Activated CD4-positive, alpha-beta T cell treated with anti-CD3 and anti-CD28 coated beads, Interleukin-2, Interleukin-6, amounts not matched to agents 100 ng/mL and 50 ng/mL, durations not matched to agents 16 hours and 8 hours (primary cell): ENCODE results near the gene GJB5.
"Not testable (repeated sequence)": the region's sequence is repeated elsewhere in the genome, so short reads cannot be mapped to it uniquely, and the experiment has no call there.

Source experiments
- DNase-seq: peaks from one replicate; pipeline ENCODE4 v3.0.0-alpha.2; 2020

GJB5 gene

DNA sequence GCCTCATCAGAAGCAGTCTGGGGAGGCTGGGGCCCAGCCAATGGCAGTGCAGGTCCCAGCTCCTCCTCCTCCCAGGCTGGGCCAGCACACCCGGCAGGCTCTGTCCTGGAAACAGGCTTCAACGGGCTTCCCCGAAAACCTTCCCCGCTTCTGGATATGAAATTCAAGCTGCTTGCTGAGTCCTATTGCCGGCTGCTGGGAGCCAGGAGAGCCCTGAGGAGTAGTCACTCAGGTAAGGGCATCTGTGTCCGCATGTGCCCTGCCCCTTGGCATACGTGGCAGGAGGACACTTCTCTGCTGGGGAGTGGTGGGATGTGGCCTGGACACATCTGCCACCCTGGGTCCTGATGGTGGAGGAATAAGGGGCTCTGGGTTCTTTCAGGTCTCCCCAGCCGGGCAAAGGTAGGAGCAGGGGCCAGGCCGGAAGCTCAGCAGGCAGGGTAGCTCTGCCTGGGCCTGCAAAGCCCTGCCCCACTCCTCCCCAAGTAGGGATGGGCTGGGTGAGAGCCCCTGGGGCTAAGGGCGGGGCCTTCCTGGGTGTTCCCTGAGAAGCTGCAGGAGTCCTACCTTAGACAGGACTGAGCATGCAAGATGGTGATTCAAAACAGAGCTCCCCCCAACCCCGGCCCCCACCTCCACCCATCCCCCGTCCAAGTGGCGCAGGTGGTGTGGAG lies at the start of gene GJB5:
Gene GJB5 (plus strand): TSS at position 84 of the 674 bp plus-strand sequence. CDS start 2,284 bp downstream, outside the sequence.
- DNase-seq: no peak

DNA sequence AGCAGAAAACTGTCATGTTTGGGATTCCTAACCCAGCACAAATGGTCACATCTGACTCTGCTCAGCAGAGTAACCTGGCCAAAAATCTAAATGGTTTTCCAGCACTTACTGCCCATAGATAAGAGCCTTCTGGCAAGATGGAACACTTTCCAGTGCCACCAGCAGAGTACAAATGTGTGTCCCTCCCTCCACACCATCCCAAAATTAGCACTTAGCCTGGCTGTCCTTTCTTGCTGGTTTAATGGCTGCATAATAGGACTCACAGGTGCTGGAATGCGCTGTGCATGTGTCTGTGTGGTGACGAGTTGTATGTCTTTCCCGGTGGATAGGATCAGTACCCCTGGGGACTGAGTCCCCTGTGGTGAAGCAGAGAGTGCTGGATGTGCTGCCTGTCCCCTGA lies 49.8 kb upstream of the GJB5 start:
- DNase-seq: no peak

DNA sequence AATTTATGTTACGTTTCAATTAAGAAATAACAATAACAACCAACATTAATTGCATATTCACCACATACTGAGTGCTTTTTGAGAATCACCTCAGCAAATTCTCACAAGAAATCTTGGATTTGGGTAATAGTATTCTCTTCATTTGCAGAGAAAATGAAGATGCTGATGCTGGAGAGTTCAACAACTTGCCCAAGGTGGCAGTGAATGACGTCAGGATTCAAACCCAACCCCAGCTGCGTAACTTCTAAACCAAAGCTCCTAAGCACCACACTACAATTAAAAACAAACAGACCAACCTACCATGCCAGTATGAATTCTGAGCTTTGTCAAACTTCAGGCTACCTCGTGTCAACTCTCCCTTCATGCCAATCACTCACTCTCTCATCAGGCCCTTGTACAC lies 46.7 kb upstream of the GJB5 start:
- no peak for DNase-seq

DNA sequence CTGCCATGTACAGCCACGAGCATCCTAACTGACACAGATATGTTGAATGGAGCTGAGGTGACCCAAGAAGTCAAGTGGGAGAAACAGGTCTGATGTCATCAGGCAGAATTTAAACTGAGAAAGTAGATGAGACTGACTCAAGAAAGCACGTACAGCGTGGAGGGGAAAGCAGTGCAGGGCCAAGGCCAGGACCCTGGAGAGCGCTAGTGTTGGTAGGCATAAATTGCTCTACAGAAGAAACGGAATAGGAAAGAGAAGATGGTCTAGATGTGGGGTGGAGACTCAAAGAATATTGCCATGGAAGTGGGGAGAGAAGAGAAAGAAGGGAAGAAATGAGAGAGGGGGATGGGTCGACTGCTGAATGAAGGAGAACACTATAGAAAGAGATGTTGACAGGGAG lies 45.3 kb upstream of the GJB5 start:
- DNase-seq: peak; percentile 1

DNA sequence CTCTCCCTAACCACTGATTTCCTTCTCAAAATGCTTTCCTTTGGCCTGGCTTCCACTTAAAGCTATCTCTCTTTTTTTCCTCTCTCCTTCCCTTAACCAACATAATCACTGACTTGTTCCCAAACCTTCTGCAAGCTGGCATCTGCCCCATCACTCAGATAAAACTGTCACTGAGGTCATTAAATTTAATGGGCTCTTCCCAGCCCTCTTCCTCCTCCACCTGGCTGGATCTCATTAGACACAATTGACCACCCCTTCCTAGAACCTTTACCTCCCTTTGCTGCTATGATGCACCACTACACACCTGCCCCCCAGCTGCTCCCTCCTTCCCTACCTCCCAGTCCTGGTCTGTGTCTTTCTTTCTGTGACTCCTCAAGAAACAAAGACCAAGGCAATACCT lies 44.0 kb upstream of the GJB5 start:
- no peak for DNase-seq

DNA sequence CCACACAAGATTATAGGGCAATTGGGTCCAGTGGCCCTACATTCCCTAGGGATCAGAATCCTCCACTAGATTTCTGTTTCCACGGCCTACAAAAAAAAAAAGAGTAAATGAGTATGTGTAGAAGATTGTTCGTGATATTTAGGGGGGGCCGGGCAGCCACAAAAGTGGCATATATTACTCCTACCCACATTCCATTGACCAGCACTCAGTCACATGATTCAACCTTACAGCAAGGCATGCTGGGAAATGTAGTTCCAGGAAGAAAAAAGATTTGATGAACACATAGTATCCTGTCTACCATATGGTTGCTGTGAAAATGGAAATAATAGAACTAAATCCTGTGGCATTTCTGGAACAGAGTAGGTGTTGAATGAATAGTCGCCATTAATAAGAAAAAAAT lies 43.4 kb upstream of the GJB5 start:
- peak; percentile 7 for DNase-seq

DNA sequence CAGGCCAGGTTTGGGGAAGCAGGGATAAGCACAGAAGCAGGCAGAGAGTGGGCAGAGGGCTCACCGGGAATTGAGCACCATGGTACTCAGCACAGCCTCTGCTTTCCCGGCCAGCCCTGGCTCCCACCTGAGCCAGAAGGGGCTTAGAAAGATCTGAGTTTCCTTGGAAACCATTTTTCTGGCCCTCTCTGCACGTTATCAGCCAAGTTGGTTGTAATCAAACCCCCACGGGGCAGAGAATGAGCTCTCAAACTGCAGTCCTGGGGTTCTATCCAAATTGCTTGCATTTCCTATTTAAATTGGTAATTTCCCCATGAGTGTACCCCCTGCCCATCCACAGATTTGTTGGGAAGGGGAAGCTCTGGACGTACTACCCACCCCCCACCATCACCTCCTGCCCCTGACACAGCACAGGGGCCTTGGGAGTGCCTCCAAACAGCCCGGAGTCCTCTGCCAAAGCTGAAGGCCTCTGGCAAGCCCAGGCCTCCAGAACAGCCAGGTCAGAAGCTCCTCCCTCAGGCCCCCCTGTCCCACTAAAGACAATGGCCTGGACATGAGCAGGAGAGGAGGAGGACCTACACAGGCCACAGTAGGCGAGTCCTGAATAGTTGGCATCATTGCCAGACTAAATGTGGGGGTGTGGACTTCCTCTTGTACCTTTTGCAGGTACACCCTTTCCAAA lies 42.7 kb upstream of the GJB5 start:
- no peak for DNase-seq

DNA sequence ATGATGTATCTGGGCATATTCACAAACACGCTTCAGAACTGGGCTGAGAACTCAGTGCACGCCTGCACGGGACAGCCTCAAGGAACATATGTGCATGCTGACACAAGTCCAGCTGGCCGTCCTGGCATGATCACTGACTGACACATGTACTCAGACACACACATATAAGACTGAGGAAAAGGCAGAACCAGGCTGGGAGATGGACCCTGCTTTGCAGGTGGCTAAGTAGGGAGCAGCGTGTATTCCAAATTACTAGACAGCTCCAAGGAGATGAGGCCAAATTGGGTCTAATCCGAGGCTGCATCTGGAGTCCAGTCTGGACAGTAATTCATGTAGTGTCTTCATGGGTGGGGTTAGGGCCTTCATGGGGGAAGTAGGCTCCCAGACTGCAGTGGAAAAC lies 41.4 kb upstream of the GJB5 start:
- no peak for DNase-seq

DNA sequence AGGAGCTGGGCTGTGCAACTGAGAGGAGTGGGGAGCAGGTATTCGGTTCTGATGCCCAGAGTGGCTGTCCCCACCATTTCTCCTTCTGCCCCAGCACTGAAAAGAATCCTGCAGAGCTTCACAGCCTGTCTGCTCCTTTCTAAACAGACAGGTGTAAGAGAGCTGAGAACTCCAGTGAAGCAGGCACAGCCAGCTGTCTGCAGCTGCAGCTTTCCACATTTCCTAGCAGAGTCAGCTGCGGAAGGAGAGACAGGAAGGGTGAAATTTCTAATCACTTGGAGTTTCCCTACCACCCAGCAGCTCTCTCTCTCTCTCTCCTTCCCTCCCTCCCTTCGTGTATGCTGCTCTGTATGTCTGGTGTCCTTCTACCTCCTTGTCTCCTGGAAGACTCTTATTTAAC lies 40.5 kb upstream of the GJB5 start:
- no peak for DNase-seq

DNA sequence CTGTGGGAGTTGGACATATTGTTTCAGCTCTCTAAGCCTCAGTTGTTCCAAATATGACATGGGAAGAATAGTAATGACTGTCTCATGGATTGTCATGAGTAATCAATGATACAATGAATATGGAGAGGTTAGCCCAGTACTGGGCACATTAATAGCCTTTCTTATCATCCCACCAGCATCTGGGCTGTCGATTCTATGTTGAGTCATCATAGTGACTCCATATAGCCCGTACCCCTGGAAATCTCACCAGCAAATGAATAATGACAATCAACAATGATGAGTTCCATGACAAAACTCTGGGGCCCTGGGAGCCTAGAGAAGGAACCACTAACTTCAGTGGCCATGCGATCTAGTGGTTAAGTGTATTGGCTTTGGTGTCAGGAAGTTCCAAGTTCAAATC lies 39.7 kb upstream of the GJB5 start:
- no peak for DNase-seq

DNA sequence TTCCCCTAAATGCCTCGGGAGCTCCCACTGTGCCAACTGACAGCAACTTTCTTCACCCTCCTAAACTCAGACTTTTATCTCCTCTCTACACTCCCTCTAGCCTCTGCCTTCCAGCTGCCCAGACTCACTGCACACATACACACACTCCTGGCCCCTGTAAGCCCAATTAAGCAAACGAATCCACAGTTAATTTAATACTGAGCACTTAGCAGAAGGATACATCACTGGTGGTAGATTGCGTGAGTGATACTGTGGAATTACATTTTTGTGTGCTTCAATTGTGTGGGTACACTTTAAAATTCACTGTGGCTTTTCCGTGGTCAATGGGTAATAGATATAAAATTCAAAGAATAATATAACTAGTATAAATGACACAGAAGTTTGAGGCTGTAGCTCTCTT lies 33.6 kb upstream of the GJB5 start:
- no peak for DNase-seq

DNA sequence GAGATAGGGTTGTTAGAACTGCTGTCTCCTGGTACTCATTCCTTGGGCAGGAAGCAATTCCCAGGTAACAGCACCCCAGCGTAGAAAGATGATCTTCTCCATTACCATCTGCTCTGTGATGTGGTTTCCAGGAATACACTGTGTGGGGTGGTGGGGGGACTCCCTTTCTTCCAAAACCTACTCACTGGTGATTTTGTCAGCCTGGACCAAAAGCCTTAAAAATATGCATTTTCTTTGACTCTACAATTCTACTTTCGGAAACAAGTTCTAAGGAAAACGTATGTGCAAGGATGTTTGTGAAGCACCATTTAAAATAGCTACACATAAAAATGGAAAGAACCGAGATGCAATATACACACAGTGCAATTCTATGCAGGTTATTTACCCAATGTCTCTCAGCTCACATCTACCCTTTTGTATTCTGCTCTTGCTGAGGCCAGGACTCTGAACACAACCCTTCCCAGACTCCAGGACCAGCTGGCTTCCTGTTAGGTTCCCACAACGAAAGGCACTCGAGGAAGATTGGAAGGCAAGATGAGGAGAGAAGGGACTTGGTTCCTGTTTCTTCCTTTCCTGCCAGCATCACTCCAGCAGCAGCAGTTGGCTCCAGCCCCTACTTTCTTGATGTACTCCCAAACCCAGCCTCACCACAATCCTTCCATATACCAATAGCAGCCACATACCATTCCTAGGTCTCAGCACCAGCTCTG lies 33.0 kb upstream of the GJB5 start:
- DNase-seq: no peak

DNA sequence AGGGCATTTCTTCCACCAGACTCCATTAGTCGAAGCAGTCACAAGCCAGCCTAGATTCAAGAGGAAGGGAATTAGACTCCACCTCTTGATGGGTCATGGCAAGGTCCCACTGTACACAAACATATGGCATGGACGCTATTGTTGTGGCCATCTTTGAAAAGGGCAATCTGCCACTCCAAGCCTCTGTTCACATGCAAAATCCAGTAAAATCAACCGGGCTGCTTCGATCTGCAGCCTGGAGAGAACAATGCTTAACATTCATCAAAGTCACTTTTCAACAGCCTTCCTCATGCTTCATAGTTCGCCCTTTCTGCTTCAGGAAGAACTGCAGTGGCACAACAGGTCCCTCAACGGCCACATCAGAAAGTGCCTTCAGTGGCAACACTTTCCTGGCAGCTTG lies 28.0 kb upstream of the GJB5 start:
- no peak for DNase-seq

DNA sequence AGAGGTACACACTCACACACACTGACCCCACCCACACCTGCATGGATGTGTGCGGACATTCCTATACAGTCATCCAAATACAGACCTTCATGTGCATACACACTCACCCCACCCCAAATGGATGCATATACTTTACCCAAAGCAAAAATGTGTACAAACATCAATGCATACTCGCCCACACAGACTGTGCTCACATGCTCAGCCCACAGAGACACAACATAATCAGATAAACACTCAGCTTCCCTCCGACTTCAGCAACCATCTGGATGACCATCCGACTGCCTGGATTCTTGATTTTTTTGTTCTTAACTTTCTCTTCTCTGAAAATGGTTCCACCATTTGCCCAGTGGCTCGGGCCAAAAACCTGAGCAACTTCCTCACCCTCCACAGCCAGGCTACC lies 24.4 kb upstream of the GJB5 start:
- DNase-seq: no peak

DNA sequence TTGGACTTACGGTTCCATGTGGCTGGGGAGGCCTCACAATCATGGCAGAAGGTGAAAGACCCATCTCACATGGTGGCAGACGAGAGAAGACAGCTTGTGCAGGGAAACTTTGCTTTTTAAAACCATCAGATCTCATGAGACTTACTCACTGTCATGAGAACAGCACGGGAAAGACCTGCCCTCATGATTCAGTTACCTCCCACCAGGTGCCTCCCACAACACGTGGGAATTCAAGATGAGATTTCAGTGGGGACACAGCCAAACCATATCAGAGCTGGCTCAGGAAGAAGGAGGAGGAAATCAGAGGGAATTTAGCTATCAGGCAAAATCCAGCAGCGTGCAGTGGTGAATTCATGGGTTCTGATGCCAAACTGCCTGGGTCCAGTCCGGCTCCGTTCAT lies 22.0 kb upstream of the GJB5 start:
- not testable (repeated sequence) for DNase-seq

DNA sequence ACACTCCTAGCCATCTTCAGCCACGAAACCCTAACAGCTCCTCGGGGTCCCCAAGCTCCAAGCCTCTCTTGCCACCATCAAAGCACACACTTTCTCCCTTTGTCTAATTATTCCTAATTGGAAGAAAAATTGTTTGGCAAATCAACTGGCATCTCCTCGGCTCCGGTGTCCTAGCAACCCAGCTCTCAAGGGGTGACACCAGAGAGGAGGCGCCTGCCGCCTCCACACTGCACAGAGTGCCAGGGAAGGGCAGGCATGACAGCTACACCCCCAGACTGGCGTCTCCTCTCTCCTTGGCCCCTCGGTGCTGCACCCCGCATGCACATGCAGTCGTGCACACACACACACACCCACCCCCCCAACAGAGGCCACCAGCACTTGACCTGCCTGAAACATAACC lies 18.2 kb upstream of the GJB5 start:
- no peak for DNase-seq

DNA sequence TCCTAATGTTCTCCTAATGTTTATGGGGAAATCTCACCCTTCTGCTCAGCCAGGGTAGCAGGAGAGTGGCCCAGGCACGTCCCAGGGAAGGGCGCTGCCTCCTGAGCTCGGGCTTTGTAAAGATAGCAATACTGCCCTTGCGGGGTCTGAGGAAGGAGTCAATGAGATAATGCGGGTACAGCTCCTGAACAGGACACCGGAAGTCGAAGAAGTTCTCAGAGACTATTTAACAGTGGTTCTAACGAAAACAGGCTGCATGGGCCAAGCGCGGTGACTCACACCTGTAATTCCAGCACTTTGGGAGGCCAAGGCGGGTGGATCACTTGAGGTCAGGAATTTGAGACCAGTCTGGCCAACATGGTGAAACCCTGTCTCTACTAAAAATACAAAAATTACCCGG lies 17.6 kb upstream of the GJB5 start:
- DNase-seq: not testable (repeated sequence)

DNA sequence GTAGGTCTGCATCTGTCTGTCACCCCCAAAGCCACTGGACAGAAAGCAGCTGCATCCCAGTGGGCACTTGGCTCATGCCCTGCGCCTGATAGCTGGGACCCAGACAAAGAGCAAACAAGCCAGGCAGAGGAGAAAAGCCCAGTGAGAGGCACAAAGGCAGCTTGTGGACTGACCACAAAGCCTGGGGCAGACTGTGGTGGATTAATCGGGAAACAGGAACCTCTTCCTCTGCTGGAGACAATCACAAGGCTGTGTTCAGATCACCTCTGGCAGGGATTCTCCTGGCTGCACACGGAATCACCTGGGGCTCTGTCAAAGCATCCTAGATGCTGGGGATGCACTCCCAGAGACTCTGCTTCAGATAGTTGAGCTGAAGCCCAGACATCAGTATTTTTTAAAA lies 15.2 kb upstream of the GJB5 start:
- DNase-seq: no peak

DNA sequence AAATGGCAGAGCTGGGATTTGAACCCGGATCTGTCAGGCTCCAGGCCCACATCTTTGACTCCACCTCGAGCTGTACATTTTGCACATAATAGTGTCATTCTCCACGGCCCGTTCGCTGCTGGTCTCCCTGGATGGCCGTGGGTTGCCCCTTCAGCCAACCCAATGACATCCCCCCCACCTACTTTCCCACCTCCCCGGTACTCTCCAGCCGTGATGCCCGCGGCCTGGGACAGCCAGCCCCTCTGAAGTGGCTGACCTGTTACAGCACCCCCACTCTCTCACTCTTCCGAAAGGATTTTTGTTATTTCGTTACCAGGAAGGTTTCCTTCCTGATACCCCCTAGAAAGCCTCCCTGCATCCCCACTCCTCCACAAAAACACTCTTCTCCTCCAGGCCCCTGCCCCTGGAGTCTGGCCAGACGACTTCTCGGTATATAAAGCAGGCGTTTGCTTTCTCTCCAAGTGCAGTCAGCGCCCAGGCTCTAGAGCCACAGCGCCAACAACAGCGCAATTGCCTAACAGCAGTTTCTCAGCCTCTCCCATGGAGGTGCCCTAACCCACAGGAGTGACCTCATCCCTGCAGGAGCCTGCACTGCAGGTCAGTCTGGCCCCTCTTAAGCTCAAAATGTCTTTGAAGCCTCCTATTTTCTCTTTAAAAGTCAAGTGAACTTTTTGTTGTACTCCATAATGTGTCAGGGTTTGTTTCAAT lies 14.5 kb upstream of the GJB5 start:
- no peak for DNase-seq

DNA sequence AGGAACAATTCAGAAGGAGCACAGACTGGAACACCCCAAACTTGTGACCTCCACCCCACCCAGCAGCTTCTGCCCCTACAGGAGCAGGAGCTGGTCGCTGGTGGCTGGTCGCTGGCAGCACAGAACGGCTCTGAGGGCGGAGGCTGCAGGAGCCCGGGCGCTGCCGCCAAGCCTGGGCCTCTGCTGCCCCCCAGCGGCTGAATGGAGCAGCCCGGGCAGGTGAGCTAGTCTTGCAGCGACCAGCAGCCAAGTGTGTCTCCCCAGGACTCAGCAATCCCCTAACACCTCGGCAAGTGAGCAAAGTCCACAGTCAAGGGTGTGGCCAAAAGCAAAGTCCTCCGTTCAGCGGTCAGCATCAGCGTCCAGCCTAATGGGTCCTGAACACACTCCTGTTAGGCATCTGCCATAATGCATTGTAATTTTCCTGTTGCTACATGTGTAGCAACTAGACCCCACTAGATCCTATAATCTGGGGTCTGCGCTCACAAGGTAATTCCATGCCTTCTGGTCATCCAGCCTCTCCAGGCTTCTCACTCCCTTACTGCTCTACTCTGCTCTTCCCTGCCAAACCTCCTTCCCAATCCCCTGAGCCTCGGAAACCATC lies 12.1 kb upstream of the GJB5 start:
- peak; percentile 89 for DNase-seq

DNA sequence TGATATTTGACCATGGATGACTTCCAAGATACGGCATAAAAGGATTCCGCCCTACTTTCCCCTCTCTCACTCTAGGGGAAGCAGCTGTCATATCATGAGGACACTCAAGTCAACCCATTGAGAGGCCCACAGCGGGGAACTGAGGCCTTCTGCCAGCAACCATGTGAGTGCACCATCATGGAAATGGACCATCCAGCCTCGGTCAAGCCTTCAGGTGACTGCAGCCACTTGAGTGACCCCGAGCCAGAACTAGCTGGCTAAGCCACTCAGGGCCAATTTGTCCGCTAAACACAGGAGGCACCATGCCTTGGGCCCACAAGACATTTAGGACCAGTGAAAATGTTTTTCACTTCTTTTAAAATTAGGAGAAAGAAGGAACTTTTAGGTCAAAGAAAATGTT lies 11.1 kb upstream of the GJB5 start:
- DNase-seq: no peak

DNA sequence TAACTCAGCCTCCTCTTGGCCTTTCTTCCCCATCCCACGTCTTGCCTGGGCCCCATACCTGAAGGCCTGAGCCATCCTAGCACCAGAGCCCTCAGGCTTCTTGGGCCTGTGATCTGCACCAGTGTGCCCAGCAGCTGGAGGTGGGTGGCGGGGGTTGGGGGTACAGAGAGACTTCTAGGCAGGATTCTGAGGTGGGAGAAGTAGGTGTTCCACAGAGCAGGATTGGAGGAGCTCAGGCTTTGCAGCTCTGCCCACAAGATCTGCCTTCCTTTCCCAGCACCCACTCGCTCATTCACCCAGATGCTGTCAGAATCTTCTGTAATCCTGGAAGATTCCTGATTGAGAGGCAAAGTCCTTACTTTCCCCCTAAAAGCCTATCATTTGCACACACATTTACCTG lies 10.0 kb upstream of the GJB5 start:
- DNase-seq: no peak

DNA sequence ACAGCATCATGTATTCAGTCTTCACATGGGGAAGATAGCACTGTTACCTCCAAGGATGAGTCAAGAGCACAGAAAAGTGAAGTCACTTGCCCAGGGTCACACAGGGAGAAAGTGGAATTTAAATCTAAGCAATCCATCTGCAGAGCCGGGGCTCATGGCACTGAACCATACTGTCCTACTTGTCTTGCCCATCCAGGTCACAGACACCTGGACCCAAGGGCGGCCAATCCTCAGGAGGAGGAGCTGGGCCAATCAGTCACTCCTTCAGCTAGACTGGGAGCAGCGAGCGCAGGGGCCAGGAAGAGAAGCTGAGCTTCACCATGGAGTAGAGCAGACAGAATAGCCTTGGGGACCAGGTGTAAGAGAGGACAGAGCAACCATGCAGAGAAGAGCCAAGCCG lies 9.2 kb upstream of the GJB5 start:
- DNase-seq: no peak
